SK-N-SH (cell line): ENCODE results near the gene HCST. TPM values are rescaled to one million over a fixed set of nuclear protein-coding genes. Genes with fewer than 3 reads are reported as not detected.

Experiments
- CTCF ChIA-PET: fragments of 300-600, 350-600 bp; formaldehyde crosslinking; extraction: SDS; loops from one replicate; lab custom pipeline; 2021; lab: Yijun Ruan, JAX
- POLR2A ChIA-PET: fragments of 350-600 bp; sonication (Branson Sonifier 250); formaldehyde crosslinking; extraction: SDS; loops from one replicate; lab custom pipeline; 2020; ENCODE audit warnings: antibody characterized with exemption, inconsistent platforms; lab: Yijun Ruan, JAX
- DNase-seq: peaks from one replicate; pipeline ENCODE4 v3.0.0; 2012
- H2AFZ ChIP-seq: fragments of 200-600 bp; sonication (generic); 2 replicates; pipeline ENCODE4 v1.8.1; 2016; ENCODE audit warnings: antibody characterized with exemption, mild to moderate bottlenecking, low read depth
- H3F3A ChIP-seq: fragments of 200-600 bp; sonication (generic); replicated peaks from 2 replicates; pipeline ENCODE3; 2016; ENCODE audit warnings: antibody characterized with exemption, mild to moderate bottlenecking; ENCODE audit not compliant: insufficient read depth
- H3K27ac ChIP-seq, 2 experiments: fragments of 200-500 bp in 1 of 2; fragments of 200-600 bp in 1 of 2; sonication (Bioruptor generic) in 1 of 2; sonication (generic), shearing (Covaris generic) in 1 of 2; 2 replicates each; pipeline versions ENCODE4 v1.5.1 to v1.6.1; 2014 to 2016; ENCODE audit warnings: low read depth in 2 of 2, inconsistent platforms in 1 of 2, low read length in 1 of 2, mild to moderate bottlenecking in 1 of 2, mixed read lengths in 1 of 2
- H3K27me3 ChIP-seq: fragments of 200-600 bp; sonication (generic), shearing (Covaris generic); 2 replicates; pipeline ENCODE4 v1.6.1; 2016; ENCODE audit warnings: mixed run types; ENCODE audit not compliant: insufficient read depth
- H3K36me3 ChIP-seq, 2 experiments: fragments of 200-500 bp in 1 of 2; fragments of 200-600 bp in 1 of 2; sonication (Bioruptor generic) in 1 of 2; sonication (generic) in 1 of 2; replicated peaks in 1 of 2; 2 replicates each; pipeline versions ENCODE3 to v1.5.1; 2014 to 2016; ENCODE audit warnings: low read length in 1 of 2, mild to moderate bottlenecking in 1 of 2; ENCODE audit not compliant: insufficient read depth in 2 of 2, control insufficient read depth in 1 of 2
- H3K4me1 ChIP-seq, 2 experiments: fragments of 200-500 bp in 1 of 2; fragments of 200-600 bp in 1 of 2; sonication (Bioruptor generic) in 1 of 2; sonication (generic), shearing (Covaris generic) in 1 of 2; 2 replicates each; pipeline versions ENCODE4 v1.5.1 to v1.6.1; 2014 to 2016; ENCODE audit warnings: low read depth in 1 of 2, low read length in 1 of 2, mixed run types in 1 of 2; ENCODE audit not compliant: insufficient read depth in 2 of 2, control insufficient read depth in 1 of 2
- H3K4me2 ChIP-seq: fragments of 200-600 bp; sonication (generic), shearing (Covaris generic); 2 replicates; pipeline ENCODE4 v1.6.1; 2017; ENCODE audit warnings: mixed run types
- H3K4me3 ChIP-seq, 2 experiments: fragments of 200-500 bp in 1 of 2; fragments of 200-600 bp in 1 of 2; sonication (Bioruptor generic) in 1 of 2; sonication (generic), shearing (Covaris generic) in 1 of 2; 2 replicates each; pipeline versions ENCODE4 v1.5.1 to v1.8.1; 2014 to 2016; ENCODE audit warnings: low read depth in 2 of 2, inconsistent platforms in 1 of 2, low read length in 1 of 2, mild to moderate bottlenecking in 1 of 2, mixed read lengths in 1 of 2, moderate library complexity in 1 of 2
- H3K79me2 ChIP-seq: fragments of 200-600 bp; sonication (generic); 2 replicates; pipeline ENCODE4 v1.8.1; 2017; ENCODE audit warnings: mild to moderate bottlenecking; ENCODE audit not compliant: insufficient read depth
- H3K9ac ChIP-seq: fragments of 200-600 bp; sonication (generic); 2 replicates; pipeline ENCODE4 v1.6.1; 2017; ENCODE audit warnings: mixed run types
- H3K9me2 ChIP-seq: fragments of 200-600 bp; sonication (generic); 2 replicates; pipeline ENCODE4 v1.6.1; 2017; ENCODE audit warnings: mixed run types
- H3K9me3 ChIP-seq: fragments of 200-600 bp; sonication (generic); 2 replicates; pipeline ENCODE4 v1.6.1; 2017; ENCODE audit warnings: mixed run types, mild to moderate bottlenecking, moderate library complexity
- H4K20me1 ChIP-seq: fragments of 200-600 bp; sonication (generic); 2 replicates; pipeline ENCODE4 v1.6.1; 2017; ENCODE audit warnings: mild to moderate bottlenecking, mixed run types; ENCODE audit not compliant: insufficient read depth
- CHD2 ChIP-seq: fragments of 150-350 bp; IDR thresholded peaks from 2 replicates; pipeline ENCODE4 v1.6.1; 2018; ENCODE audit warnings: low read length; ENCODE audit not compliant: partially characterized antibody
- GABPA ChIP-seq: IDR thresholded peaks from 2 replicates; pipeline ENCODE4 v1.4.0; 2012; ENCODE audit warnings: low read depth, mild to moderate bottlenecking
- IRF3 ChIP-seq: fragments of 150-350 bp; IDR thresholded peaks from 2 replicates; pipeline ENCODE4 v1.6.1; 2016; ENCODE audit warnings: mild to moderate bottlenecking, low read depth, low read length
- MAX ChIP-seq: IDR thresholded peaks from 2 replicates; pipeline ENCODE4 v1.4.0; 2012; ENCODE audit warnings: low read depth
- MXI1 ChIP-seq: IDR thresholded peaks from 2 replicates; pipeline ENCODE4 v1.6.1; 2012; ENCODE audit warnings: mild to moderate bottlenecking, low read depth, low read length, improper control_type of control experiment
- NFIC ChIP-seq: IDR thresholded peaks from 2 replicates; pipeline ENCODE4 v1.4.0; 2012; ENCODE audit warnings: borderline replicate concordance
- POLR2AphosphoS5 ChIP-seq: IDR thresholded peaks from 2 replicates; pipeline ENCODE4 v1.6.1; 2012; ENCODE audit warnings: low read depth, low read length
- RAD21 ChIP-seq: IDR thresholded peaks from 2 replicates; pipeline ENCODE4 v1.6.1; 2012; ENCODE audit warnings: mild to moderate bottlenecking, low read length
- RCOR1 ChIP-seq: fragments of 150-350 bp; IDR thresholded peaks from 2 replicates; pipeline ENCODE4 v1.6.1; 2017; ENCODE audit warnings: antibody characterized with exemption, low read length
- RXRA ChIP-seq: IDR thresholded peaks from 2 replicates; pipeline ENCODE4 v1.4.0; 2012; ENCODE audit warnings: low read depth, mild to moderate bottlenecking, borderline replicate concordance
- SMC3 ChIP-seq: IDR thresholded peaks from 2 replicates; pipeline ENCODE4 v1.6.1; 2012; ENCODE audit warnings: low read depth, low read length, improper control_type of control experiment
- YY1 ChIP-seq: IDR thresholded peaks from 2 replicates; pipeline ENCODE4 v1.4.0; 2012; ENCODE audit warnings: low read depth, mild to moderate bottlenecking
- WGBS: methylation state at CpG from one replicate; pipeline ENCODE4 v1.1.6; 2017; ENCODE audit warnings: low lambda C conversion rate; 5-methylcytosine and 5-hydroxymethylcytosine counted together
- polyA plus RNA-seq, 3 experiments: library from polyadenylated mRNA; depleted of rRNA; stranded (reverse); fragments of >200 nt; gene quantifications; 2 replicates each; pipeline ENCODE4 v1.2.3, GENCODE V29; 2012
- TF ChIP-seq, protein P1 (sequence below): IDR thresholded peaks from 2 replicates; pipeline ENCODE4 v1.6.1; 2012; ENCODE audit warnings: mild to moderate bottlenecking, low read depth, low read length, moderate library complexity

Gene HCST
- polyA plus RNA-seq, 1 of the 3 experiments (the other 2 are of a cell fraction), result 0.59 TPM

DNA sequence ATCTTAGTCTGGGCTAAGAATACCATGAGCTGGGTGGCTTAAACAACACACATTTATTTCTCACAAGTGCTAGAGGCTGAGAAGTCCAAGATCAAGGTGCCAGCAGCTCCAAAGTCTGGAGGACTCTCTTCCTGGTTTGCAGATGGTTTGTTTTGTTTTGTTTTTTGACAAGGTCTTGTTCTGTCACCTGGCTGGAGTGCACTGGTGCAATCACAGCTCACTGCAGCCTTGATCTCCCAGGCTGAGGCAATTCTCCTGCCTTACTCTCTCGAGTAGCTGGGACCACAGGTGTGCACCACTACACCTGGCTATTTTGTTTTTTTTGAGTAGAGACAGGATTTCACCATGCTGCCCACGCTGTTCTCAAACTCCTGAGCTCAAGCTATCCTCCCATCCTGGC is 18.4 kb upstream of the HCST start:
- TF ChIP-seq RXRA (no peak), RCOR1 (no peak), POLR2AphosphoS5 (no peak), SMC3 (no peak), CHD2 (no peak), IRF3 (no peak), YY1 (no peak), GABPA (no peak), RAD21 (no peak), MXI1 (no peak), MAX (no peak), NFIC (no peak)
- TF ChIP-seq, protein P1, sequence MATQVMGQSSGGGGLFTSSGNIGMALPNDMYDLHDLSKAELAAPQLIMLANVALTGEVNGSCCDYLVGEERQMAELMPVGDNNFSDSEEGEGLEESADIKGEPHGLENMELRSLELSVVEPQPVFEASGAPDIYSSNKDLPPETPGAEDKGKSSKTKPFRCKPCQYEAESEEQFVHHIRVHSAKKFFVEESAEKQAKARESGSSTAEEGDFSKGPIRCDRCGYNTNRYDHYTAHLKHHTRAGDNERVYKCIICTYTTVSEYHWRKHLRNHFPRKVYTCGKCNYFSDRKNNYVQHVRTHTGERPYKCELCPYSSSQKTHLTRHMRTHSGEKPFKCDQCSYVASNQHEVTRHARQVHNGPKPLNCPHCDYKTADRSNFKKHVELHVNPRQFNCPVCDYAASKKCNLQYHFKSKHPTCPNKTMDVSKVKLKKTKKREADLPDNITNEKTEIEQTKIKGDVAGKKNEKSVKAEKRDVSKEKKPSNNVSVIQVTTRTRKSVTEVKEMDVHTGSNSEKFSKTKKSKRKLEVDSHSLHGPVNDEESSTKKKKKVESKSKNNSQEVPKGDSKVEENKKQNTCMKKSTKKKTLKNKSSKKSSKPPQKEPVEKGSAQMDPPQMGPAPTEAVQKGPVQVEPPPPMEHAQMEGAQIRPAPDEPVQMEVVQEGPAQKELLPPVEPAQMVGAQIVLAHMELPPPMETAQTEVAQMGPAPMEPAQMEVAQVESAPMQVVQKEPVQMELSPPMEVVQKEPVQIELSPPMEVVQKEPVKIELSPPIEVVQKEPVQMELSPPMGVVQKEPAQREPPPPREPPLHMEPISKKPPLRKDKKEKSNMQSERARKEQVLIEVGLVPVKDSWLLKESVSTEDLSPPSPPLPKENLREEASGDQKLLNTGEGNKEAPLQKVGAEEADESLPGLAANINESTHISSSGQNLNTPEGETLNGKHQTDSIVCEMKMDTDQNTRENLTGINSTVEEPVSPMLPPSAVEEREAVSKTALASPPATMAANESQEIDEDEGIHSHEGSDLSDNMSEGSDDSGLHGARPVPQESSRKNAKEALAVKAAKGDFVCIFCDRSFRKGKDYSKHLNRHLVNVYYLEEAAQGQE, result no peak
- TF ChIP-seq, all 33 proteins: peak for 0
- H3K27ac ChIP-seq, result no peak overlapping the region
- H3K9me3 ChIP-seq, result no peaks in the 10 kb centered on the region
- no peaks in the 10 kb centered on the region for H3K79me2 ChIP-seq
- H3K9ac ChIP-seq, result no peak overlapping the region
- ChIA-PET CTCF (interaction anchor here (0.8 to 6.3 kb wide), 3 partner anchors 48 to 122 kb away, joined by 3 to 57 read pairs (median 3); no protein-coding TSS in a partner anchor), POLR2A (interaction anchor here (0.7 to 1.5 kb wide), 2 partner anchors 14 to 55 kb away, joined by 3 to 5 read pairs; no protein-coding TSS in a partner anchor)
- peaks cover 0 to 8% of the 10 kb centered on the region in 2 experiments for H3K36me3 ChIP-seq
- no peaks in the 10 kb centered on the region for H3F3A ChIP-seq
- 28% methylated on average over 2 of the region's 2 CpGs for WGBS
- no peak overlapping the region for H3K4me3 ChIP-seq
- H3K9me2 ChIP-seq, result no peaks in the 10 kb centered on the region
- H3K4me2 ChIP-seq, result no peak overlapping the region
- H3K27me3 ChIP-seq, result no peaks in the 10 kb centered on the region
- no peak overlapping the region for H2AFZ ChIP-seq
- no peak for DNase-seq
- H3K4me1 ChIP-seq, result no peaks in the 10 kb centered on the region; a peak in 1 of 4 replicates
- H4K20me1 ChIP-seq, result 0 out of 2 replicates have a peak, but pooled peaks cover 5% of the 10 kb centered on the region
